ENCODE measurements around the gene SLC25A46.
"Not testable (repeated sequence)": the region's sequence is repeated elsewhere in the genome, so short reads cannot be mapped to it uniquely, and the experiment has no call there.

SLC25A46 gene

GRCh38 chr5:110738812-110739651, at the start of gene SLC25A46:
Gene SLC25A46 (plus strand): TSS chr5:110739007. CDS start chr5:110739120, 113 bp downstream.
- DNase-seq: peak; percentile 94

GRCh38 chr5:110690587-110690986, 48.2 kb upstream of the SLC25A46 start:
- DNase-seq; in situ Hi-C loops (cut with MboI; ENCODE audit: low pct_unique_long_range_greater_than_20kb, low sequenced_read_pairs): not testable (repeated sequence)

More at GRCh38 chr5:110738812-110739651, at the start of gene SLC25A46:
- in situ Hi-C loops (cut with MboI; ENCODE audit: low pct_unique_long_range_greater_than_20kb, low sequenced_read_pairs): no loop called here

DNA sequence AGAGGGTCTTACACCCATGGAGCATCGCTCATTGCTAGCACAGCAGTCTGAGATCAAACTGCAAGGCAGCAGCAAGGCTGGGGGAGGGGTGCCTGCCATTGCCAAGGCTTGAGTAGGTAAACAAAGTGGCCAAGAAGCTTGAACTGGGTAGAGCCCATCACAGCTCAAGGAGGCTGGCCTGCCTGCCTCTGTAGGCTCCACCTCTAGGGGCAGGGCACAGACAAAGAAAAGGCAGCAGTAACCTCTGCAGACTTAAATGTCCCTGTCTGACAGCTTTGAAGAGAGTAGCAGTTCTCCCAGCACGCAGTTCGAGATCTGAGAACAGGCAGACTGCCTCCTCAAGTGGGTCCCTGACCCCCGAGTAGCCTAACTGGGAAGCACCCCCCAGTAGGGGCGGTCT, 46.1 kb upstream of the SLC25A46 start:
- in situ Hi-C loops (cut with MboI; ENCODE audit: low pct_unique_long_range_greater_than_20kb, low sequenced_read_pairs); DNase-seq: not testable (repeated sequence)

- in situ Hi-C loops (cut with MboI; ENCODE audit: low pct_unique_long_range_greater_than_20kb, low sequenced_read_pairs): no loop called here
- no peak for DNase-seq
These were observed 36.5 kb upstream of the SLC25A46 start for GRCh38 chr5:110702300-110702699.

- in situ Hi-C loops (cut with MboI; ENCODE audit: low pct_unique_long_range_greater_than_20kb, low sequenced_read_pairs): no loop called here
- no peak for DNase-seq
These were observed 36.1 kb upstream of the SLC25A46 start for GRCh38 chr5:110702704-110703103.

GRCh38 chr5:110703481-110703880, 35.3 kb upstream of the SLC25A46 start:
- in situ Hi-C loops (cut with MboI; ENCODE audit: low pct_unique_long_range_greater_than_20kb, low sequenced_read_pairs): no loop called here
- no peak for DNase-seq

GRCh38 chr5:110705349-110705748, 33.5 kb upstream of the SLC25A46 start:
- in situ Hi-C loops (cut with MboI; ENCODE audit: low pct_unique_long_range_greater_than_20kb, low sequenced_read_pairs): no loop called here
- DNase-seq: no peak

GRCh38 chr5:110707260-110707844, 31.5 kb upstream of the SLC25A46 start:
- no peak for DNase-seq
- in situ Hi-C loops (cut with MboI; ENCODE audit: low pct_unique_long_range_greater_than_20kb, low sequenced_read_pairs): no loop called here

- in situ Hi-C loops (cut with MboI; ENCODE audit: low pct_unique_long_range_greater_than_20kb, low sequenced_read_pairs): no loop called here
- no peak for DNase-seq
These were observed 22.3 kb upstream of the SLC25A46 start for GRCh38 chr5:110716247-110717245.

- in situ Hi-C loops (cut with MboI; ENCODE audit: low pct_unique_long_range_greater_than_20kb, low sequenced_read_pairs): no loop called here
- no peak for DNase-seq
These were observed 20.5 kb upstream of the SLC25A46 start for GRCh38 chr5:110718311-110718710.

- no peak for DNase-seq
These were observed 12.4 kb upstream of the SLC25A46 start, which contains the start of gene TMEM232 for GRCh38 chr5:110726249-110727024. Gene TMEM232 (minus strand): TSS chr5:110726671. CDS start chr5:110667352, 59,319 bp downstream.

GRCh38 chr5:110727025-110727314, 11.8 kb upstream of the SLC25A46 start:
- in situ Hi-C loops (cut with MboI; ENCODE audit: low pct_unique_long_range_greater_than_20kb, low sequenced_read_pairs): no loop called here
- DNase-seq: no peak

More at GRCh38 chr5:110726249-110727024, 12.4 kb upstream of the SLC25A46 start, which contains the start of gene TMEM232:
- in situ Hi-C loops (cut with MboI; ENCODE audit: low pct_unique_long_range_greater_than_20kb, low sequenced_read_pairs): no loop called here

DNA sequence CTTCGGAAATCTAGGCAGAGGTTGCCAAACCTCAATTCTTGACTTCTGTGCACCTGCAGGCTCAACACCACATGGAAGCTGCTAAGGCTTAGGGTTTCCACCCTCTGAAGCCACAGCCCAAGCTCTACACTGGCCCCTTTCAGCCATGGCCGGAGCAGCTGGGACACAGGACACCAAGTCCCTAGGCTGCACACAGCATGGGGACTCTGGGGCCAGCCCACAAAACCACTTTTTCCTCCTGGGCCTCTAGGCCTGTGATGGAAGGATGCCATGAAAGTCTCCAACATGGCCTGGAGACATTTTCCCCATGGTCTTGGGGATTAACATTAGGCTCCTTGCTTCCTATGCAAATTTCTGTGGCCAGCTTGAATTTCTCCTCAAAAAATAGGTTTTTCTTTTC, 7.3 kb upstream of the SLC25A46 start:
- DNase-seq; in situ Hi-C loops (cut with MboI; ENCODE audit: low pct_unique_long_range_greater_than_20kb, low sequenced_read_pairs): not testable (repeated sequence)

DNA sequence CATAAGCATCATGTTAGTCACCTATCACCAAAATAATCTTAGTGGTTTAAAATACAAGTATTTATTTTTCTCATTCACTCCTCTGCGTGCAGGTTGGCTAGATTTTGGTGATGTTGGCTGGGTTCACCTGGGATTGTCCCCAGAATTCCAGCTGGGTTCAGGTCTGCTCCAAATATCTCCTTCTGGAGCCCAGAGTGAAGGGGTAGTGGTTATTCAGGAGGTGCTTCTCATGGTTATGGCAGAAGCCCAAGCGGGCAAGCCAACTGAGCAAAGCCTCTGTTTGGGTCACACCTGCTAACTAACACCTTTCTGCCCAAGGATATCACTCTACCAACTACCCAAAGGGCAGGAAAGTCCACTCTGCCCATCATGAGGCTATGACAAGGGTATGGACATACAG, 4.7 kb upstream of the SLC25A46 start:
- in situ Hi-C loops (cut with MboI; ENCODE audit: low pct_unique_long_range_greater_than_20kb, low sequenced_read_pairs): no loop called here
- no peak for DNase-seq

DNA sequence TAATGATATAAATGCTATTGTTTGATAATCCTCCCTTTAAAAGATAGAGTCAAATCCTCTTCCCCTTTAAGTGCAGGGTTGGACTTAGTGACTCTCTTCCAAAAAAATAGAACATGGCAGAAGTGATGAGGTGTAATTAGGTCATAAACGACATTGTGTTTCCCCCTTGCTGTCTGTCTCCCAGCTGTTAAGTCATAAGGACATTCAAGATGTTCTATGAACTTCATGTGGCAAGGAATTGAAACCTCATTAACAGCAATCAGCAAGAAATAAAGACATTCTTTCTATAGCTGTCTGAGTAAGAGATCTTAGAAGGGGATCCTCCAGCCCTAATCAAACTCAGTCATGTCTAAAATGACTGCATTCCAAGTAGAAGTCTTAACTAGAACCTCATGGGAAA, 3.3 kb upstream of the SLC25A46 start:
- DNase-seq: no peak

GRCh38 chr5:110736753-110737152, 2.1 kb upstream of the SLC25A46 start:
- in situ Hi-C loops (cut with MboI; ENCODE audit: low pct_unique_long_range_greater_than_20kb, low sequenced_read_pairs): no loop called here
- DNase-seq: peak; percentile 15

More for the DNA sequence above, 3.3 kb upstream of the SLC25A46 start:
- in situ Hi-C loops (cut with MboI; ENCODE audit: low pct_unique_long_range_greater_than_20kb, low sequenced_read_pairs): no loop called here

DNA sequence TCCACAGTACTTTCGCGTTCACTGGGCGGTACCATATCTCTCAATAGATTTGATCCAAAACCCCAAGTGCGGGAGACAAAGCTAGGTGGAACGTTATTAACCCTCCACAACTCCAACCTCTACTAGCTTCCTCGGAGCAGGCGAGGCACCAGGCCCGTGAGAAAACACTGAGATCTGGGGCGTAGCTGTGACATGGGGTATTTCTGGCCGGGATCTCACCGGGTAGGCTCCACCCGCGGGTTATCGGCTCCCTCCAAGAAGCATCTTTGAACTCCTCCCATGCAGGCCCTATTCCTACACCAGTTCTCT, 350 bp upstream of the SLC25A46 start:
- in situ Hi-C loops (cut with MboI; ENCODE audit: low pct_unique_long_range_greater_than_20kb, low sequenced_read_pairs): no loop called here

GRCh38 chr5:110751902-110752762, 13.3 kb downstream of the SLC25A46 start:
- in situ Hi-C loops (cut with MboI; ENCODE audit: low pct_unique_long_range_greater_than_20kb, low sequenced_read_pairs): no loop called here

More for the DNA sequence above, 350 bp upstream of the SLC25A46 start:
- no peak for DNase-seq

More at GRCh38 chr5:110751902-110752762, 13.3 kb downstream of the SLC25A46 start:
- DNase-seq: no peak

Measured in KBM-7 (cell line).